GM19438 (cell line): Measurements from ENCODE around the gene DDX31.
A peak's percentile ranks its signal among the peaks of the same experiment; 100 is the strongest.

Experiments
- ATAC-seq: cut with Tn5 transposase; IDR thresholded peaks from one replicate; pipeline ENCODE4 v1.9.1; 2021; ENCODE audit warnings: low read depth; ENCODE audit not compliant: unreplicated experiment

DDX31 gene

GRCh38 chr9:132674485-132674884 lies 4.7 kb upstream of the DDX31 start:
- ATAC-seq: no peak

GRCh38 chr9:132673355-132673754 lies 3.6 kb upstream of the DDX31 start:
- ATAC-seq: no peak

- ATAC-seq: no peak
Observed at GRCh38 chr9:132672413-132672690, 2.6 kb upstream of the DDX31 start.

GRCh38 chr9:132671620-132672412 lies 2.0 kb upstream of the DDX31 start:
- no peak for ATAC-seq

- ATAC-seq: peak; percentile 37
Observed at GRCh38 chr9:132670457-132671391, 941 bp upstream of the DDX31 start, which contains the start of gene GTF3C4. TSS of gene GTF3C4 (plus strand) at chr9:132670464. CDS start at chr9:132670599, 135 bp downstream.

GRCh38 chr9:132669319-132669697 lies 475 bp downstream of the DDX31 start:
- ATAC-seq: no peak

GRCh38 chr9:132663851-132664250 lies 5.9 kb downstream of the DDX31 start:
- ATAC-seq: no peak

GRCh38 chr9:132663117-132663516 lies 6.7 kb downstream of the DDX31 start:
- ATAC-seq: no peak

- no peak for ATAC-seq
Observed at GRCh38 chr9:132662152-132662945, 7.4 kb downstream of the DDX31 start.

- ATAC-seq: no peak
Observed at GRCh38 chr9:132656299-132656698, 13.5 kb downstream of the DDX31 start.

- ATAC-seq: no peak
Observed at GRCh38 chr9:132651259-132651658, 18.5 kb downstream of the DDX31 start.

- ATAC-seq: no peak
Observed at GRCh38 chr9:132648685-132649084, 21.1 kb downstream of the DDX31 start.

- no peak for ATAC-seq
Observed at GRCh38 chr9:132648283-132648682, 21.5 kb downstream of the DDX31 start.

GRCh38 chr9:132647806-132648205 lies 22.0 kb downstream of the DDX31 start:
- no peak for ATAC-seq

GRCh38 chr9:132647355-132647754 lies 22.4 kb downstream of the DDX31 start:
- ATAC-seq: no peak

GRCh38 chr9:132646726-132647125 lies 23.1 kb downstream of the DDX31 start:
- no peak for ATAC-seq

GRCh38 chr9:132645711-132646110 lies 24.1 kb downstream of the DDX31 start:
- ATAC-seq: no peak

- ATAC-seq: no peak
Observed at GRCh38 chr9:132645306-132645705, 24.5 kb downstream of the DDX31 start.

- ATAC-seq: no peak
Observed at GRCh38 chr9:132644251-132644650, 25.5 kb downstream of the DDX31 start.

GRCh38 chr9:132641216-132641615 lies 28.6 kb downstream of the DDX31 start:
- ATAC-seq: no peak

- ATAC-seq: no peak
Observed at GRCh38 chr9:132639322-132639721, 30.5 kb downstream of the DDX31 start.
